EL (cell line): Measurements from ENCODE around the gene EPHA5.

ENCODE experiments used
- DNase-seq: peaks from one replicate; pipeline ENCODE4 v3.0.0-alpha.2; 2016

The EPHA5 gene

DNA sequence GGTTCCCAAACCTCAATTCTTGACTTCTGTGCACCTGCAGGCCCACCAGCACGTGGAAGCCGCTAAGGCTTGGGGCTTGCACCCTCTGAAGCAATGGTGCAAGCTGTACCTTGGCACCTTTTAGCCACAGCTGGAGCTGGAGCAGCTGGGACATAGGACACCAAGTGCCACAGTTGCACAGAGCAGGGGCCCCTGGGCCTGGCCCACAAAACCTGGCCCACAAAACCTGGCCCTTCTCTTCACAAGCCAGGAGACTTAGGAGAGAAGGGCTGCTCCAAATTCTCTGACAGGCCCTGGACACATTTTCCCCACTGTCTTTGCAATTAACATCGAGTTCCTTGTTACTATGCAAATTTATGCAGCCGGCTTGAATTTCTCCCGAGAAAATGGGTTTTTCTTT, 197.8 kb downstream of the EPHA5 start:
- DNase-seq = no peak

GRCh38 chr4:65467068-65467680, 203.1 kb downstream of the EPHA5 start:
- DNase-seq = no peak

- DNase-seq = no peak
Measured at GRCh38 chr4:65461781-65462180, 208.5 kb downstream of the EPHA5 start.

DNA sequence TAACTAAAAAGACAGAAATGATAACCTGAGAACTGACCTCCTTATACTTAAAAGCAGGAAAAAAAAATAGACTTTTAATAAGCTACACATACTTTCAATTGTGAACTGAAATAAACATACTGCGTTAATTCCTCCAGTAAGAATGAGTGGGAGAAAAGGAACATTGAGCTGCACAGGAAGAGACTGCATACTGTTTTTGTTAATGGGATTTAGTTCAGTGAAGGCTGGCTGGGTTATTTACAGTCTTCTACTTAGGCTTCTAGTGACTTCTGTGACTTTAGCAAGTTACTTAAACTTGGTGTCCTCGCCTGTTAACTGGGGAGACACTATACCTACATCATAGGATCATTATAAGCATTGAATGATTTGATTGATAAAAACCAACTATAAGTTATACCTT, 213.3 kb downstream of the EPHA5 start:
- no peak for DNase-seq

GRCh38 chr4:65456579-65456978, 213.7 kb downstream of the EPHA5 start:
- no peak for DNase-seq

DNA sequence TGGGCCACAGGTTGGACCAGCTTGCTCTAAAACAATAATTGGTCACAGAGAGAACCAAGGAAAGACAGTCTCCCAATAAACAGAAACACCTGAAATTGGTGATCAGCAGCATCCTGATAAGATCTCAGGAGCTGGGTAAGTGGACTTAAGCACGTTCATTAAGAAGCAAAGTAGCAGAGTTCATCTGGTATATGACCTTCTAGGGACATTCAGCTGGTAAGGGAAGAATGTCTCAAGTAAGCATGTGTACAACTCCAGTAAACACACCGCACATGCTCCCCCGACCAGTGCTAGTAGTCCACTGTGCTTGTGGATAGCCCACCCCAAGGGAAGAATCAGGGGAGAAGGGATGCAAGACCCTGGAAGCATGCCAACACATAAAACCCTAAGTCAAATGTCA, 216.9 kb downstream of the EPHA5 start:
- DNase-seq = no peak

DNA sequence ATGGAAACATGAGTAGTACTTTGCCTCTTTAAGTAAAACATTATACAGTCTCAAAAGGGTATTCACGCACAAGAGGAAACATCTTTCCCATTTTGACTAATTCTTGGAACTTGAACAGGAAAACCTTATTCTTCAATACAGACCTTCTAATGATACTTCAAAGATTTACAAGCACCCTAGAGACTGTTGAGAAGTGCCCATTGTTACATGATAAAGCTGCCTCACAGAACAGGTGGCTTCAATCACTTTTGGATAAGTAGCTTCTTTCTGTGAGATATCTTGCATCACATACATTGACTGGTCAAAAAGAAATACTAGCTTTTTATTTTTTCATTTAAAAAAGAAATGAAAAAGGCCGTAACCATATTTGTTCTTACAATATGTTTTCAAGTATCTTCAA, 219.4 kb downstream of the EPHA5 start:
- DNase-seq = no peak

- DNase-seq = no peak
Measured at GRCh38 chr4:65437102-65437501, 233.2 kb downstream of the EPHA5 start.

DNA sequence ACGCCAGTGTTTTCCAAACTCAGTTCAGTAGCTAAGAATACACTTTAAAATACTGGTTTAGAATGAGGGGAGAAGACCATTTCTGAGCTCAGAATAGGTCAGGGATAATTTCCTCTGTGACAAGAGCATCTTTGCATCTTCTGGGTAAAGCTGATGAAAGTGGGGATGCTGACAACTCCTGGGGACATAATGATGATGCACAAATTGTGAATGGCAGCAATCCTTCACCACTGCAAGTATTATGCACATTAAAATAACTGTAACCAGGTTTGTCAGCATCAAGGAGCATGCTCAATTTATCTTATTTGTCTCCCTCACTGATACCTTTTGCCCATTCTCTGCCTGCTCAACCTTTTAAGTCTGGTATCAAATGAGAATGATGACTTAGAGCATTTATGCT, 248.2 kb downstream of the EPHA5 start:
- no peak for DNase-seq

GRCh38 chr4:65420036-65420435, 250.3 kb downstream of the EPHA5 start:
- DNase-seq = no peak

GRCh38 chr4:65416891-65417290, 253.4 kb downstream of the EPHA5 start:
- DNase-seq = no peak

DNA sequence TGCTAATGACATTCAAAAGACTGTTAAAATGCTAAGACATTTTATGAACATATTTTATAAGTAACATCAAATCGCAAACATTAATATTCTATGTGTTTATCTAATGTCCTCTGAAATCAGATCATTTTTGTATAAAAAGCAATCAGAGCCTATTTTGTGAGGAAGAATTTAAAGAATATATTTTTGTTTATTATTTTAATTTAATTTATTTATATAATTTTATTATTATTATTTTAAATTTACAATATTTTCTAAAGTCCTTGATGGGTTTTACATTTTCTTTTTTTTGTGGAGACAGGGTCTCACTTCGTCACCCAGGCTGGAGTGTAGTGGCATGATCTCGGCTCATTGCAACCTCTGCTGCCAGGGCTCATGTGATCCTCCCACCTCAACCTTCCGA, 262.8 kb downstream of the EPHA5 start:
- DNase-seq = no peak

- no peak for DNase-seq
Measured at GRCh38 chr4:65401083-65401482, 269.2 kb downstream of the EPHA5 start.

GRCh38 chr4:65399084-65399483, 271.2 kb downstream of the EPHA5 start:
- DNase-seq = no peak

GRCh38 chr4:65393078-65393477, 277.2 kb downstream of the EPHA5 start:
- no peak for DNase-seq

GRCh38 chr4:65392488-65392887, 277.8 kb downstream of the EPHA5 start:
- no peak for DNase-seq

- DNase-seq = no peak
Measured at GRCh38 chr4:65391814-65392213, 278.5 kb downstream of the EPHA5 start.

DNA sequence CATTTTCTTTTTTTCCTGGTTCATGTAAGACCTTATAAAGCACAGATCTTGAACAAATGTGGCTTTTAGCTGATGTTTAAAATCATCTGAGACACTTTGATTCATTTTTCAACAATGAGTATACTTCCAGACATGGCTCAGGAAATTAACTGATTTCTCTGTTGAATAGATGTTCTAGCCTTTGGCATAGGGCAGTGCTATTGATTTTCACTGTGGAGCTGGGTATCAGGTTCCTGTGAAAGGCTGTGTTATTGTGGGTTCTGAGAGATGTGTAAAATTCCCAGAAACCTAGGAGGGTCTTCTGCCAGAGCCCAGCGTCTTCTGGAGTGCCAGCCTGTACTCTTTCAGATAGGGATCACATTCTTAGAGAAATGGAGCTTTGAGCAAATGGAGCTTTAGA, 278.9 kb downstream of the EPHA5 start:
- DNase-seq = no peak

DNA sequence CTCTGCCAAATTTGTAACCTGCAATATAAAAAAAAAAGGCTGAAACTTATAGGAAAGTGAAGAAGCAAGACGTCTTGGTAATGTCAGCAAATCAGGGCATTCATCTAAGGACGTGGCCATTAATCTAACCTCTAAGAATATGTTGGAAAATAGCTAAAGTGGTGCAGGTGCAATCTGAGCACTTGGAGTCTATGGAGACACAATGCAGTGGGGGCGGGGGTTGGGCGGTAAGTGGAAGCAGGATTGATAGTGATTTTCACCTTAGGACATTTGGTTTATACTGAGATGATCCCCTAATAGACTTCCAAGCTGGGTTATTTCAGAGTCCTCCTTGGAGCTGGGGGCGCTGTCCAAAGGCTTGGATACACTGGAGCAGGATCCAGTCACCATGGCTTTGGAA, 283.4 kb downstream of the EPHA5 start:
- no peak for DNase-seq

GRCh38 chr4:65383589-65384305, 286.5 kb downstream of the EPHA5 start:
- peak; percentile 56 for DNase-seq

DNA sequence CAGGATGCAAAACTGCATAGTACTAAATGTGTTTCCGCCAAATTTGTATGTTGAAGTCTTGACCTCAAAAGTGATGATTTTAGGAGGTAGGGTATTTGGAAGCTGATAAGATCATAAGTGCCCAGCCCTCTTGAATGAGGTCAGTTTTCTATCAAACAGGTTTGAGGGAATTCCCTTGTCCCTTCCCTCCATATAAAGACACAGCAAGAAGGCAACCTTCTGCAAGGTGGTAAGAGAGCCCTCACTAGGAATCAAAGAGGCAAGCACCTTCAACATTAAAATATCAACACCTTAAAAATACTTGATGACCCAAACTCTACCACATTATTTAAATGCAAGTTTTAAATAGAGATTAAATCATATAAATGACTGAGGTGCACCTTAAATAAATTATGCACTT, 288.6 kb downstream of the EPHA5 start:
- DNase-seq = no peak

GRCh38 chr4:65370709-65371108, 299.6 kb downstream of the EPHA5 start:
- no peak for DNase-seq

DNA sequence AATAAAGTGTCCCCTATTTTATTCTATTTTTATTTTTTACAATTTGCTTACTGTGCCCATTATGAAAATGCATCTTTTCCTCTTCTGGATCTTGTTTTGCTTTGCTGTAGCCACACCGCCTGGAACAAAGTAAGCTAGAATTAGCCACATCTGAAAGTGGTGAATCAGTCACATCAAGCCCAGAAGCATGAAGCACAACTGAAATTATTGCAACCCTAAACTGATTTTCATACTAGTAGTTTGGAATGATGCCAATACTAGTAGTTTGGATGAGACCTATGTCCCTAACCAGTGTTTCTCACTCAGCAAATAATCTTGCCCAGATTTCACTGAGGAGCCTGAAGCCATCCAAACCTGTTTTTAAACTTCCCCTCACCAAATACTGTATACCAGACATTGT, 303.0 kb downstream of the EPHA5 start:
- DNase-seq = peak; percentile 1

GRCh38 chr4:65358914-65359313, 311.4 kb downstream of the EPHA5 start:
- DNase-seq = no peak

GRCh38 chr4:65353098-65353497, 317.2 kb downstream of the EPHA5 start:
- DNase-seq = no peak
